IPS DF 19.7 (cell line): ENCODE measurements around the gene TMEM184B.

Experiments
- DNase-seq: peaks from one replicate; pipeline ENCODE4 v3.0.0-alpha.2; 2013; ENCODE audit warnings: low read depth, low spot score

Gene TMEM184B

GRCh38 chr22:38272373-38273134 is at the start of gene TMEM184B:
Gene TMEM184B (minus strand): TSS chr22:38273010. CDS start chr22:38247961, 25,049 bp downstream.
- DNase-seq, result no peak

GRCh38 chr22:38320605-38321402 is 48.0 kb upstream of the TMEM184B start:
- no peak for DNase-seq

GRCh38 chr22:38318792-38319773 is 46.3 kb upstream of the TMEM184B start:
- no peak for DNase-seq

- no peak for DNase-seq
These were observed 45.3 kb upstream of the TMEM184B start for GRCh38 chr22:38317995-38318715.

GRCh38 chr22:38317122-38317994 is 44.5 kb upstream of the TMEM184B start, which contains the start of gene CSNK1E:
Gene CSNK1E (minus strand): TSS chr22:38317433. CDS start chr22:38314157, 3,276 bp downstream.
- no peak for DNase-seq

- DNase-seq, result no peak
These were observed 43.7 kb upstream of the TMEM184B start for GRCh38 chr22:38316364-38317121.

GRCh38 chr22:38315823-38316363 is 43.1 kb upstream of the TMEM184B start:
- no peak for DNase-seq

GRCh38 chr22:38314933-38315822 is 42.4 kb upstream of the TMEM184B start:
- no peak for DNase-seq

- no peak for DNase-seq
These were observed 41.5 kb upstream of the TMEM184B start for GRCh38 chr22:38314051-38314932.

- no peak for DNase-seq
These were observed 40.7 kb upstream of the TMEM184B start for GRCh38 chr22:38313384-38313955.

- no peak for DNase-seq
These were observed 39.5 kb upstream of the TMEM184B start for GRCh38 chr22:38312261-38312800.

GRCh38 chr22:38311323-38311620 is 38.5 kb upstream of the TMEM184B start:
- DNase-seq, result no peak

GRCh38 chr22:38310518-38311322 is 37.9 kb upstream of the TMEM184B start:
- DNase-seq, result no peak

- no peak for DNase-seq
These were observed 37.1 kb upstream of the TMEM184B start for GRCh38 chr22:38309614-38310517.
